HL-60 (cell line): Measurements from ENCODE around the gene SLC28A1.

Source experiments
- DNase-seq, 2 experiments: peaks; one replicate each; pipeline ENCODE4 v3.0.0-alpha.2; 2010 to 2020; ENCODE audit warnings: low read depth in 1 of 2, low spot score in 1 of 2
- H3K27ac ChIP-seq: fragments of 250-450 bp; sonication (Bioruptor Pico); replicated peaks from 2 replicates; pipeline ENCODE4 v1.5.1; 2020; ENCODE audit warnings: mild to moderate bottlenecking, moderate library complexity
- H3K27me3 ChIP-seq: fragments of 250-450 bp; sonication (Bioruptor Pico); 2 replicates; pipeline ENCODE4 v1.5.1; 2021; ENCODE audit warnings: mild to moderate bottlenecking, moderate library complexity; ENCODE audit not compliant: insufficient read depth, poor library complexity, severe bottlenecking
- H3K4me3 ChIP-seq: replicated peaks from 2 replicates; pipeline ENCODE4 v1.5.1; 2011; ENCODE audit warnings: mild to moderate bottlenecking, control low read depth, low read length; ENCODE audit not compliant: insufficient read depth
- CTCF ChIP-seq: IDR thresholded peaks from one replicate; pipeline ENCODE4 v1.5.1; 2011; ENCODE audit warnings: low read length, control low read depth, inconsistent platforms; ENCODE audit not compliant: insufficient read depth
- GABPA ChIP-seq: IDR thresholded peaks from 2 replicates; pipeline ENCODE4 v1.6.1; 2012; ENCODE audit warnings: low read depth
- POLR2AphosphoS5 ChIP-seq: IDR thresholded peaks from 2 replicates; pipeline ENCODE4 v1.6.1; 2012; ENCODE audit warnings: low read depth
- REST ChIP-seq: IDR thresholded peaks from 2 replicates; pipeline ENCODE4 v1.6.1; 2012; ENCODE audit warnings: low read depth; ENCODE audit not compliant: insufficient replicate concordance
- SPI1 ChIP-seq: IDR thresholded peaks from 2 replicates; pipeline ENCODE4 v1.6.1; 2012; ENCODE audit warnings: low read depth, mild to moderate bottlenecking, borderline replicate concordance

Gene SLC28A1

GRCh38 chr15:84908564-84908963, 24.1 kb downstream of the SLC28A1 start:
- H3K4me3 ChIP-seq: no peak overlapping the region
- no peak overlapping the region for H3K27ac ChIP-seq
- DNase-seq: no peak
- H3K27me3 ChIP-seq: no peaks in the 10 kb centered on the region
- TF ChIP-seq SPI1 (no peak), REST (no peak), GABPA (no peak), POLR2AphosphoS5 (no peak), CTCF (no peak)

DNA sequence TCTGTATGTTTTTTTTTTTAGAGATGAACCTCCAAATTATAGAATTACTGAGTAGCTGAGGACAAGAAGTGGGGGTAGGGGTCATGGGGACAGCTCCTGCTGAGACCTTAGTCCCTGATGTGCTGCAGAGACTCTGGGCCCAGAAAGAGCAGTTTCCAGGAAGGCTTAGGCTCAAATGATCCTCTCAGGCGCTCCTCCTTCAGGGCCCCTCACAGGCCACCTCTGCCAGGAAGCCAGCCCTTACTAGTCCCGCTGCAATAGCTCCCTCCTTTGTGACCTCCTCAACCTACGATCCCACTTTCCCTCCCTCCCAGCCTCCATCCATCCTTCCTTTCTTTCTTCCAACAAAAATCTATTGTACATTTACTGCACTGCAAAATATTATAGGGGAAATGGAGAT, 24.6 kb downstream of the SLC28A1 start:
- DNase-seq: no peak

DNA sequence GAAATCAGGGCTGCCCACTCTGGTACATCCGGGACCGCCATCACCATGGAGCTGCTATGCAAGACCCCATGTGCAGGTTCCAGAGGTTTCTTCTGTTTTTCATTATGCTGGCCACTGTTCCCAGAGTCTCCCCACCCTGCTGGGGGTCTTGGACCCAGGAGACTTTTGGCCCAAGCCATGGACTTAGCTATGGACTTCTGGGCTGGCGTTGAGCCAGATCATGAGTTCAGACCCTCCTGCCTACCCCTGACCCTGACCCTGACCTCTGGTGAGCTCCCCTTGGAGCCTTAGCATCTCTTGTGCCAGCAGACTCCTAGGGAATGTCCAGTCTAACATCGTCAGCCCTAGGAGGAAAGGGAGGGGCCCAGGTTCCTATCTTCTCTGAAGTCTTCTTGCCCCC, 25.3 kb downstream of the SLC28A1 start:
- TF ChIP-seq GABPA: no peak
- TF ChIP-seq CTCF: no peak
- no peak for TF ChIP-seq SPI1
- no peak for TF ChIP-seq REST
- TF ChIP-seq POLR2AphosphoS5: no peak
- Histone ChIP-seq H3K27ac (no peak overlapping the region), H3K4me3 (no peak overlapping the region)

More for the DNA sequence above, 24.6 kb downstream of the SLC28A1 start:
- no peak overlapping the region for H3K27ac ChIP-seq
- H3K27me3 ChIP-seq: no peaks in the 10 kb centered on the region
- H3K4me3 ChIP-seq: no peak overlapping the region
- TF ChIP-seq POLR2AphosphoS5 (no peak), REST (no peak), CTCF (no peak), SPI1 (no peak), GABPA (no peak)

More for the DNA sequence above, 25.3 kb downstream of the SLC28A1 start:
- DNase-seq: no peak
- no peaks in the 10 kb centered on the region for H3K27me3 ChIP-seq
